ENCODE results near the gene PCYT1A. TPM values are rescaled to one million over a fixed set of nuclear protein-coding genes. Genes with fewer than 3 reads are reported as not detected.

The PCYT1A gene
- total and polyA plus RNA-seq, 12 donors = 20.8 to 111 (median 73.9) TPM

DNA sequence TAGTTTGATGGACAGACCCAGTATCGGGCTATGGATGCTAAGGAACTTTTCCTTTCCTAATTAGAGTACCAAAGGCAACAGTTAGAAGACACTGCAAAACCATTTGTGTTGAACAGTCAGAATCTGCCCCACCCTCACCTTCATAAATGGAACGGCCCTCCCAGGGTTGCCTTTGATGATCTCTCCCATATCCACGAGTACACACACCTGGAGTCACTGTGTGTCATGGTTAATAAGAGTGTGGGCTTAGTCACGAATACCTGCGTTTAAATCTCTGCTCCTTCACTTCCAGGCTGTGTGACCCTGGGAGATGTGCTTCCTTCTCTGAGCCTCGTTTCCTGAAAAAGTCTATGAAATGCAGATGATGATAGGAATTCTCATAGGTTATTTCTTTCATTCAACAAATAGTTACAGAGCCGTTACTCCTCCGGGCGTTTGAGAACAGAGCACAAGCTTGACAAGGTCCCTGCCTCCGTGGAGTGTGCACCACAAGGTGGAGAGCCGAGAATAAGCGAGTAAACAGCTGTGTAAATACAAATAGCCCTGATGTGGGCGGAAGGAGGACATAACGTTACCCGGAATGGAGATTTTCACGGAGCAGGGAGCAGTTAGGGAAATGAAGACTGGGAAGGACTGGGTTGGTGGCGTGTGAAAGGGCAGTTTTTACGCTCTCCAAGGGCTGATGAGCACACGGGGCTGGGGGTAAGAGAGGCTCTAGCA, 64.5 kb downstream of the PCYT1A start:
- intact Hi-C loops (cut with DNase I) = no loop called here
- no peak for DNase-seq
- Histone ChIP-seq H3K27ac (no peak overlapping the region), H3K4me1 (replicated peaks in 1 of 2) (peaks cover 14 to 29% of the 10 kb centered on the region in 2 donors), H3K9me3 (replicated peaks in 1 of 3) (no peaks in the 10 kb centered on the region), H3K36me3 (replicated peaks in 1 of 2) (no peaks in the 10 kb centered on the region), H3K27me3 (no peaks in the 10 kb centered on the region), H3K4me3 (no peak overlapping the region)
- TF ChIP-seq, protein P1, sequence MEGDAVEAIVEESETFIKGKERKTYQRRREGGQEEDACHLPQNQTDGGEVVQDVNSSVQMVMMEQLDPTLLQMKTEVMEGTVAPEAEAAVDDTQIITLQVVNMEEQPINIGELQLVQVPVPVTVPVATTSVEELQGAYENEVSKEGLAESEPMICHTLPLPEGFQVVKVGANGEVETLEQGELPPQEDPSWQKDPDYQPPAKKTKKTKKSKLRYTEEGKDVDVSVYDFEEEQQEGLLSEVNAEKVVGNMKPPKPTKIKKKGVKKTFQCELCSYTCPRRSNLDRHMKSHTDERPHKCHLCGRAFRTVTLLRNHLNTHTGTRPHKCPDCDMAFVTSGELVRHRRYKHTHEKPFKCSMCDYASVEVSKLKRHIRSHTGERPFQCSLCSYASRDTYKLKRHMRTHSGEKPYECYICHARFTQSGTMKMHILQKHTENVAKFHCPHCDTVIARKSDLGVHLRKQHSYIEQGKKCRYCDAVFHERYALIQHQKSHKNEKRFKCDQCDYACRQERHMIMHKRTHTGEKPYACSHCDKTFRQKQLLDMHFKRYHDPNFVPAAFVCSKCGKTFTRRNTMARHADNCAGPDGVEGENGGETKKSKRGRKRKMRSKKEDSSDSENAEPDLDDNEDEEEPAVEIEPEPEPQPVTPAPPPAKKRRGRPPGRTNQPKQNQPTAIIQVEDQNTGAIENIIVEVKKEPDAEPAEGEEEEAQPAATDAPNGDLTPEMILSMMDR (IDR thresholded peaks at IDR 0.05) = no peak
- TF ChIP-seq POLR2A (IDR thresholded peaks at IDR 0.05) = no peak
- WGBS, 4 donors = 67 to 69% (median 68%) methylated on average over 19 of the region's 19 CpGs

DNA sequence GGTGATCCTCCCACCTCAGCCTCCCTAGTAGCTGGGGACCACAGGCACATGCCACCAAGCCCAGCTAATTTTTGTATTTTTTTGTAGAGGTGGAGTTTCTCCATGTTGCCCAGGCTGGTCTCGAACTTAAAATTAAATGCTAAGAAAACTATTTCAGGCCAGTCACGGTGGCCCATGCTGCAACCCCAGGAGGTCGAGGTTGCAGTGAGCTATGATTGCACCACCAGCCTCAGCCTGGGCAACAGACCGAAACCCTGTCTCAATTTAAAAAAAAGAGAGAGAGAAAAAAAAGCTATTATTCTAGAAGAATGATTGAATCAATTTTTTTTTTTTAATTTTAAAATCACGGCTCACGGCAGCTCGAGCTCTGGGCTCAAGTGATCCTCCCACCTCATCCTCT, 66.5 kb downstream of the PCYT1A start:
- intact Hi-C loops (cut with DNase I) = no loop called here
- TF ChIP-seq POLR2A (IDR thresholded peaks at IDR 0.05) = no peak
- TF ChIP-seq, protein P1 (IDR thresholded peaks at IDR 0.05) = no peak
- H3K4me3 ChIP-seq = no peak overlapping the region
- 77 to 84% (median 81%) methylated on average over 7 of the region's 7 CpGs for WGBS, 4 donors
- H3K27me3 ChIP-seq = no peaks in the 10 kb centered on the region
- DNase-seq = no peak
- H3K4me1 ChIP-seq (replicated peaks in 1 of 2) = peaks cover 7 to 20% of the 10 kb centered on the region in 2 donors
- H3K36me3 ChIP-seq (replicated peaks in 1 of 2) = no peaks in the 10 kb centered on the region
- no peaks in the 10 kb centered on the region for H3K9me3 ChIP-seq (replicated peaks in 1 of 3)
- H3K27ac ChIP-seq = no peak overlapping the region

DNA sequence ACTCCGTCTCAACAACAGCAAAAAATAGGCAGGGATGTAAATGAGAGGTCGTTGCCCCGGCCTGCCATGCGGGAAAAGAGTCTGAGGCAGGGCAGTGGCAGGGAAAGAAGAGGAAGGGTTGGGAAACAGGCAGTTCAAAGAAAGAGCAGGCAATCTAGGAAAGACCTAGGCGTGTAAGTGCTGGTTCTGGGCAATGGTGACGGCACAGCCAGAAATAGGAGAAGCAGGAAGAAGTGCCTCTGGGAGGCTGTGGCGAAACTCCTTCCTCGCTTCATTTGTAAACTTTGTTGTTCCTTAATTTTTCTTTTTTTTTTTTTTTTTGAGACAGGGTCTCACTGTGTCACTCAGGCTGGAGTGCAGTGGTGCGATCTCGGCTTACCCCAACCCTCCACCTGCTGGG, 66.9 kb downstream of the PCYT1A start:
- 78 to 88% (median 82%) methylated on average over 10 of the region's 10 CpGs for WGBS, 4 donors
- peak overlapping the region in 1 of 5 donors; percentile 28 for H3K27ac ChIP-seq

DNA sequence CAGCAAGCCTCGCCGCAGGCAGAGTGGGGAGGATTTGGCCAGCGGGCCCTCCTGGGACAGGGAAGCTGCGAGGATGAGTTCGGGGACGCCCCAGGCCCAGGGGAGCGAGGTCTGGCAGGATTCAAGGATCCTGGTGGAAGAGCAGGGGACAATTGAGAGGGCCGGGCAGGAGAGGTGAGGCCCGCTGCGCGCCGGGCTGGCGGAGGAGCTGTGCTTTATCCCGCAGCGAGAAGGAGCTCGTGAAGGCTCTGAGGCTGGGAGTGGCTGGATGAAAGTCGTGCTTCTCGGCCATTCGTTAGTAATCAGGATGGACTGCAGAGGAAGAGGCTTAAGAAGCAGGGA, 67.6 kb downstream of the PCYT1A start:
- TF ChIP-seq POLR2A (IDR thresholded peaks at IDR 0.05) = no peak
- TF ChIP-seq, protein P1 (IDR thresholded peaks at IDR 0.05) = no peak
- Histone ChIP-seq H3K4me3 (no peak overlapping the region), H3K27ac (peak overlapping the region in 3 of 5 donors; percentile 65 to 82 (median 79)), H3K4me1 (replicated peaks in 1 of 2) (peaks cover 11 to 26% of the 10 kb centered on the region in 2 donors), H3K9me3 (replicated peaks in 1 of 3) (no peaks in the 10 kb centered on the region), H3K36me3 (replicated peaks in 1 of 2) (no peaks in the 10 kb centered on the region), H3K27me3 (no peaks in the 10 kb centered on the region)
- 86 to 93% (median 87%) methylated on average over 19 of the region's 19 CpGs for WGBS, 4 donors
- no peak for DNase-seq
- intact Hi-C loops (cut with DNase I) = no loop called here

More for the DNA sequence above, 66.9 kb downstream of the PCYT1A start:
- intact Hi-C loops (cut with DNase I) = no loop called here
- Histone ChIP-seq H3K36me3 (replicated peaks in 1 of 2) (no peaks in the 10 kb centered on the region), H3K4me3 (no peak overlapping the region), H3K9me3 (replicated peaks in 1 of 3) (no peaks in the 10 kb centered on the region), H3K4me1 (replicated peaks in 1 of 2) (peaks cover 7 to 20% of the 10 kb centered on the region in 2 donors), H3K27me3 (no peaks in the 10 kb centered on the region)
- TF ChIP-seq POLR2A (IDR thresholded peaks at IDR 0.05) = no peak
- TF ChIP-seq, protein P1 (IDR thresholded peaks at IDR 0.05) = no peak
- DNase-seq = peak in 1 of 7 donors; percentile 50
